Spleen (tissue), 7 donors: Measurements from ENCODE around the gene CHST7.

Experiments
- CTCF ChIP-seq, 11 experiments: fragments of 200-600 bp in 7 of 11; fragments of 450-650 bp in 4 of 11; sonication (generic) in 4 of 11; IDR thresholded peaks in 8 of 11; conservative IDR thresholded peaks in 3 of 11; 1 replicate in 7 of 11; 2 replicates in 4 of 11; pipeline versions ENCODE4 v1.4.0 to v1.8.0; 2016 to 2021; ENCODE audit warnings: antibody characterized with exemption in 11 of 11, inconsistent platforms in 4 of 11, mild to moderate bottlenecking in 1 of 11
- POLR2A ChIP-seq, 3 donors: fragments of 450-650 bp; IDR thresholded peaks; one replicate each; pipeline ENCODE4 v1.5.1; 2017; ENCODE audit warnings: antibody characterized with exemption in 3 of 3, mild to moderate bottlenecking in 1 of 3
- donor health status: DM: no; HTN: no; CAD: no; lungs with moderate emphysema.
- donor health status: DM: no; HTN: no; CAD: no.
- donor health status: DM: no; HTN: no; CAD: no.

GRCh38 chrX:46601283-46601682, 27.7 kb downstream of the CHST7 start:
- TF ChIP-seq CTCF (IDR thresholded peaks at IDR 0.05 in 8 of 11, conservative IDR thresholded peaks at IDR 0.05 in 3 of 11) (no peak), POLR2A (IDR thresholded peaks at IDR 0.05) (no peak)
